HEK293 (cell line): Measurements from ENCODE around the gene TBC1D5.

Source experiments
- CTCF ChIA-PET: fragments of 350-600 bp; formaldehyde crosslinking; extraction: SDS; loops from one replicate; lab custom pipeline; 2021; ENCODE audit warnings: antibody characterized with exemption; lab: Yijun Ruan, JAX
- POLR2A ChIA-PET: fragments of 300-600 bp; formaldehyde crosslinking; extraction: SDS; loops from one replicate; lab custom pipeline; 2020; ENCODE audit warnings: antibody characterized with exemption, inconsistent platforms; lab: Yijun Ruan, JAX
- H3K27ac ChIP-seq: fragments of 200-500 bp; sonication (Bioruptor generic); 2 replicates; pipeline ENCODE4 v1.5.1; 2014; ENCODE audit warnings: low read depth, low read length, control low read depth, inconsistent platforms; ENCODE audit errors: extremely low read depth
- H3K36me3 ChIP-seq, 2 experiments: fragments of 200-500 bp in 1 of 2; sonication (Bioruptor generic) in 1 of 2; 1 replicate in 1 of 2; 2 replicates in 1 of 2; pipeline ENCODE4 v1.5.1; 2014 to 2017; ENCODE audit warnings: inconsistent platforms in 2 of 2, low read length in 2 of 2; ENCODE audit not compliant: control insufficient read depth in 2 of 2, insufficient read depth in 1 of 2
- H3K4me1 ChIP-seq: fragments of 200-500 bp; sonication (Bioruptor generic); 2 replicates; pipeline ENCODE4 v1.5.1; 2014; ENCODE audit warnings: mild to moderate bottlenecking, low read length, inconsistent platforms; ENCODE audit not compliant: control insufficient read depth, insufficient read depth
- H3K4me3 ChIP-seq: 2 replicates; pipeline ENCODE4 v1.5.1; 2011; ENCODE audit warnings: low read depth, mild to moderate bottlenecking, control low read depth, low read length, moderate library complexity
- H3K9me3 ChIP-seq: fragments of 200-500 bp; sonication (Bioruptor generic); 2 replicates; pipeline ENCODE4 v1.5.1; 2014; ENCODE audit warnings: low read depth, low read length, inconsistent platforms; ENCODE audit not compliant: control insufficient read depth, insufficient read depth
- ZBTB17 ChIP-seq: fragments of 450-650 bp; formaldehyde crosslinking; IDR thresholded peaks from 2 replicates; pipeline ENCODE4 v1.5.1; 2016; ENCODE audit warnings: missing biosample characterization, missing genetic modification characterization
- ZFP3 ChIP-seq: fragments of 450-650 bp; formaldehyde crosslinking; IDR thresholded peaks from 2 replicates; pipeline ENCODE4 v1.5.1; 2016; ENCODE audit warnings: low read depth, missing biosample characterization, missing genetic modification characterization
- ZNF155 ChIP-seq: fragments of 450-650 bp; formaldehyde crosslinking; IDR thresholded peaks from 2 replicates; pipeline ENCODE4 v1.5.1; 2016; ENCODE audit warnings: missing biosample characterization, missing genetic modification characterization
- ZNF2 ChIP-seq: fragments of 450-650 bp; formaldehyde crosslinking; IDR thresholded peaks from 2 replicates; pipeline ENCODE4 v1.5.1; 2016; ENCODE audit warnings: missing biosample characterization, missing genetic modification characterization
- ZNF23 ChIP-seq: fragments of 450-650 bp; formaldehyde crosslinking; IDR thresholded peaks from 2 replicates; pipeline ENCODE4 v1.5.1; 2016; ENCODE audit warnings: missing biosample characterization, missing genetic modification characterization, borderline replicate concordance
- ZNF239 ChIP-seq: fragments of 450-650 bp; formaldehyde crosslinking; IDR thresholded peaks from 2 replicates; pipeline ENCODE4 v1.5.1; 2016; ENCODE audit warnings: missing biosample characterization, missing genetic modification characterization
- ZNF311 ChIP-seq: fragments of 450-650 bp; formaldehyde crosslinking; IDR thresholded peaks from 2 replicates; pipeline ENCODE4 v1.5.1; 2017; ENCODE audit warnings: missing biosample characterization, missing genetic modification characterization, borderline replicate concordance
- ZNF324 ChIP-seq: fragments of 450-650 bp; formaldehyde crosslinking; IDR thresholded peaks from 2 replicates; pipeline ENCODE4 v1.5.1; 2016; ENCODE audit warnings: missing biosample characterization, missing genetic modification characterization
- ZNF423 ChIP-seq: fragments of 450-650 bp; formaldehyde crosslinking; IDR thresholded peaks from 2 replicates; pipeline ENCODE4 v1.5.1; 2016; ENCODE audit warnings: missing biosample characterization, missing genetic modification characterization
- ZNF433 ChIP-seq: fragments of 450-650 bp; formaldehyde crosslinking; IDR thresholded peaks from 2 replicates; pipeline ENCODE4 v1.5.1; 2016; ENCODE audit warnings: missing biosample characterization, missing genetic modification characterization, low read depth
- ZNF654 ChIP-seq: fragments of 450-650 bp; formaldehyde crosslinking; IDR thresholded peaks from 2 replicates; pipeline ENCODE4 v1.5.1; 2016; ENCODE audit warnings: low read depth, missing biosample characterization, missing genetic modification characterization
- ZNF707 ChIP-seq: fragments of 450-650 bp; formaldehyde crosslinking; IDR thresholded peaks from 2 replicates; pipeline ENCODE4 v1.5.1; 2016; ENCODE audit warnings: missing biosample characterization, missing genetic modification characterization
- ZNF777 ChIP-seq: fragments of 450-650 bp; formaldehyde crosslinking; IDR thresholded peaks from 2 replicates; pipeline ENCODE4 v1.5.1; 2017; ENCODE audit warnings: missing biosample characterization, missing genetic modification characterization, borderline replicate concordance
- ZNF785 ChIP-seq: fragments of 450-650 bp; formaldehyde crosslinking; IDR thresholded peaks from 2 replicates; pipeline ENCODE4 v1.5.1; 2016; ENCODE audit warnings: missing biosample characterization, missing genetic modification characterization
- ZNF843 ChIP-seq: fragments of 450-650 bp; formaldehyde crosslinking; IDR thresholded peaks from 2 replicates; pipeline ENCODE4 v1.5.1; 2016; ENCODE audit warnings: missing biosample characterization, missing genetic modification characterization
- TF ChIP-seq, protein P1 (sequence below): fragments of 450-650 bp; formaldehyde crosslinking; IDR thresholded peaks from 2 replicates; pipeline ENCODE4 v1.5.1; 2016; ENCODE audit warnings: missing biosample characterization, missing genetic modification characterization, borderline replicate concordance
- TF ChIP-seq, protein P2 (sequence below): fragments of 450-650 bp; formaldehyde crosslinking; IDR thresholded peaks from 2 replicates; pipeline ENCODE4 v1.5.1; 2016; ENCODE audit warnings: missing biosample characterization, missing genetic modification characterization, low read depth
- TF ChIP-seq, protein P3 (sequence below): fragments of 450-650 bp; formaldehyde crosslinking; IDR thresholded peaks from 2 replicates; pipeline ENCODE4 v1.5.1; 2016; ENCODE audit warnings: missing biosample characterization, missing genetic modification characterization, low read depth
- TF ChIP-seq, protein P4 (sequence below): fragments of 450-650 bp; formaldehyde crosslinking; IDR thresholded peaks from 2 replicates; pipeline ENCODE4 v1.5.1; 2016; ENCODE audit warnings: missing biosample characterization, missing genetic modification characterization

The TBC1D5 gene

DNA sequence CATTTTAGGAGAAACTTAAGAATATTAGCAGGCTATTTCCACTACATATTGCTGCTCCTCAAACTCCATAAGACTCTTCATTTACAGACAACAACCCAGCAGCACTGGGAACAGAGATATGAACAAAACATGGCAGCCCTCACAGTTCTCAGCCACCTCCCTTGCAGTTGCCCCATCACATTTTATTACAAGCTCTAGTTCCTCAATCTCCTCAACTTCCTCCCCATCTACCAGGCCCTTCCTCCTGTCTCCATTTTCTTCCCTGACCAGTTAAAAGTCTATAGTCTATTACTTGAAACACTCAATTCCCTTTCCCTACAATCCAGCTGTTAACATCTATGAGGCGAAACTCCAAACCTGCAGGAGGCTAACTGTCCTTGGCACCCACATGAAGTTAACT is 412.5 kb downstream of the TBC1D5 start:
- no peak overlapping the region for H3K27ac ChIP-seq
- TF ChIP-seq ZNF777 (tag by site-specific recombination) = no peak
- TF ChIP-seq ZNF785 (tag by site-specific recombination) = no peak
- TF ChIP-seq ZNF654 (tag by site-specific recombination) = no peak
- TF ChIP-seq ZNF2 = no peak
- no peak for TF ChIP-seq ZNF324 (tag by site-specific recombination)
- TF ChIP-seq, protein P1, sequence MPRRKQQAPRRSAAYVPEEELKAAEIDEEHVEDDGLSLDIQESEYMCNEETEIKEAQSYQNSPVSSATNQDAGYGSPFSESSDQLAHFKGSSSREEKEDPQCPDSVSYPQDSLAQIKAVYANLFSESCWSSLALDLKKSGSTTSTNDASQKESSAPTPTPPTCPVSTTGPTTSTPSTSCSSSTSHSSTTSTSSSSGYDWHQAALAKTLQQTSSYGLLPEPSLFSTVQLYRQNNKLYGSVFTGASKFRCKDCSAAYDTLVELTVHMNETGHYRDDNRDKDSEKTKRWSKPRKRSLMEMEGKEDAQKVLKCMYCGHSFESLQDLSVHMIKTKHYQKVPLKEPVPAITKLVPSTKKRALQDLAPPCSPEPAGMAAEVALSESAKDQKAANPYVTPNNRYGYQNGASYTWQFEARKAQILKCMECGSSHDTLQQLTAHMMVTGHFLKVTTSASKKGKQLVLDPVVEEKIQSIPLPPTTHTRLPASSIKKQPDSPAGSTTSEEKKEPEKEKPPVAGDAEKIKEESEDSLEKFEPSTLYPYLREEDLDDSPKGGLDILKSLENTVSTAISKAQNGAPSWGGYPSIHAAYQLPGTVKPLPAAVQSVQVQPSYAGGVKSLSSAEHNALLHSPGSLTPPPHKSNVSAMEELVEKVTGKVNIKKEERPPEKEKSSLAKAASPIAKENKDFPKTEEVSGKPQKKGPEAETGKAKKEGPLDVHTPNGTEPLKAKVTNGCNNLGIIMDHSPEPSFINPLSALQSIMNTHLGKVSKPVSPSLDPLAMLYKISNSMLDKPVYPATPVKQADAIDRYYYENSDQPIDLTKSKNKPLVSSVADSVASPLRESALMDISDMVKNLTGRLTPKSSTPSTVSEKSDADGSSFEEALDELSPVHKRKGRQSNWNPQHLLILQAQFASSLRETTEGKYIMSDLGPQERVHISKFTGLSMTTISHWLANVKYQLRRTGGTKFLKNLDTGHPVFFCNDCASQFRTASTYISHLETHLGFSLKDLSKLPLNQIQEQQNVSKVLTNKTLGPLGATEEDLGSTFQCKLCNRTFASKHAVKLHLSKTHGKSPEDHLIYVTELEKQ = no peak
- no peak for TF ChIP-seq ZBTB17 (tag by site-specific recombination)
- no peak for TF ChIP-seq ZNF423 (tag by site-specific recombination)
- no peak for TF ChIP-seq ZNF239 (tag by site-specific recombination)
- no peak for TF ChIP-seq ZNF433 (tag by site-specific recombination)
- no peak for TF ChIP-seq ZNF23 (tag by site-specific recombination)
- TF ChIP-seq, protein P2, sequence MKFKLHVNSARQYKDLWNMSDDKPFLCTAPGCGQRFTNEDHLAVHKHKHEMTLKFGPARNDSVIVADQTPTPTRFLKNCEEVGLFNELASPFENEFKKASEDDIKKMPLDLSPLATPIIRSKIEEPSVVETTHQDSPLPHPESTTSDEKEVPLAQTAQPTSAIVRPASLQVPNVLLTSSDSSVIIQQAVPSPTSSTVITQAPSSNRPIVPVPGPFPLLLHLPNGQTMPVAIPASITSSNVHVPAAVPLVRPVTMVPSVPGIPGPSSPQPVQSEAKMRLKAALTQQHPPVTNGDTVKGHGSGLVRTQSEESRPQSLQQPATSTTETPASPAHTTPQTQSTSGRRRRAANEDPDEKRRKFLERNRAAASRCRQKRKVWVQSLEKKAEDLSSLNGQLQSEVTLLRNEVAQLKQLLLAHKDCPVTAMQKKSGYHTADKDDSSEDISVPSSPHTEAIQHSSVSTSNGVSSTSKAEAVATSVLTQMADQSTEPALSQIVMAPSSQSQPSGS = no peak
- TF ChIP-seq ZFP3 (tag by site-specific recombination) = no peak
- no peak for TF ChIP-seq ZNF155 (tag by site-specific recombination)
- TF ChIP-seq, protein P3, sequence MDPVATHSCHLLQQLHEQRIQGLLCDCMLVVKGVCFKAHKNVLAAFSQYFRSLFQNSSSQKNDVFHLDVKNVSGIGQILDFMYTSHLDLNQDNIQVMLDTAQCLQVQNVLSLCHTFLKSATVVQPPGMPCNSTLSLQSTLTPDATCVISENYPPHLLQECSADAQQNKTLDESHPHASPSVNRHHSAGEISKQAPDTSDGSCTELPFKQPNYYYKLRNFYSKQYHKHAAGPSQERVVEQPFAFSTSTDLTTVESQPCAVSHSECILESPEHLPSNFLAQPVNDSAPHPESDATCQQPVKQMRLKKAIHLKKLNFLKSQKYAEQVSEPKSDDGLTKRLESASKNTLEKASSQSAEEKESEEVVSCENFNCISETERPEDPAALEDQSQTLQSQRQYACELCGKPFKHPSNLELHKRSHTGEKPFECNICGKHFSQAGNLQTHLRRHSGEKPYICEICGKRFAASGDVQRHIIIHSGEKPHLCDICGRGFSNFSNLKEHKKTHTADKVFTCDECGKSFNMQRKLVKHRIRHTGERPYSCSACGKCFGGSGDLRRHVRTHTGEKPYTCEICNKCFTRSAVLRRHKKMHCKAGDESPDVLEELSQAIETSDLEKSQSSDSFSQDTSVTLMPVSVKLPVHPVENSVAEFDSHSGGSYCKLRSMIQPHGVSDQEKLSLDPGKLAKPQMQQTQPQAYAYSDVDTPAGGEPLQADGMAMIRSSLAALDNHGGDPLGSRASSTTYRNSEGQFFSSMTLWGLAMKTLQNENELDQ (tag by site-specific recombination) = no peak
- TF ChIP-seq, protein P4, sequence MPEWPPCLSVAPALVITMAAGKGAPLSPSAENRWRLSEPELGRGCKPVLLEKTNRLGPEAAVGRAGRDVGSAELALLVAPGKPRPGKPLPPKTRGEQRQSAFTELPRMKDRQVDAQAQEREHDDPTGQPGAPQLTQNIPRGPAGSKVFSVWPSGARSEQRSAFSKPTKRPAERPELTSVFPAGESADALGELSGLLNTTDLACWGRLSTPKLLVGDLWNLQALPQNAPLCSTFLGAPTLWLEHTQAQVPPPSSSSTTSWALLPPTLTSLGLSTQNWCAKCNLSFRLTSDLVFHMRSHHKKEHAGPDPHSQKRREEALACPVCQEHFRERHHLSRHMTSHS (tag by site-specific recombination) = no peak
- no peak for TF ChIP-seq ZNF843 (tag by site-specific recombination)
- TF ChIP-seq ZNF707 (tag by site-specific recombination) = no peak
- TF ChIP-seq ZNF311 = no peak
- TF ChIP-seq, all 188 proteins: peak for 0
- Histone ChIP-seq H3K9me3 (no peaks in the 10 kb centered on the region), H3K4me1 (no peaks in the 10 kb centered on the region), H3K4me3 (no peak overlapping the region), H3K36me3 (no peaks in the 10 kb centered on the region)
- ChIA-PET CTCF (no interaction called here), POLR2A (no interaction called here)
